Natural killer cell (primary cell): ENCODE data around the gene FABP6. TPM values are rescaled to one million over a fixed set of nuclear protein-coding genes. Genes with fewer than 3 reads are reported as not detected.

Experiments
- ATAC-seq, 3 donors: fragments of 150-1000 bp in 2 of 3; fragments of 200-7000 bp in 1 of 3; cut with Tn5 transposase; 1 replicate in 1 of 3; 2 replicates in 2 of 3; pipeline ENCODE4 v1.10.0; 2021; ENCODE audit warnings: mild to moderate bottlenecking in 2 of 3, moderate library complexity in 2 of 3
- DNase-seq, 2 donors: peaks; one replicate each; pipeline versions ENCODE4 v3.0.0 to v3.0.0-alpha.2; 2013 to 2021; ENCODE audit warnings: mixed read lengths in 1 of 2
- H3K27ac ChIP-seq: one replicate; pipeline ENCODE4 v1.5.1; 2013; ENCODE audit warnings: mild to moderate bottlenecking, low read length
- H3K27me3 ChIP-seq: one replicate; pipeline ENCODE4 v1.6.1; 2013; ENCODE audit warnings: low read length; ENCODE audit not compliant: control insufficient read depth, insufficient read depth
- H3K36me3 ChIP-seq: one replicate; pipeline ENCODE4 v1.6.1; 2013; ENCODE audit warnings: low read length; ENCODE audit not compliant: control insufficient read depth, insufficient read depth
- H3K4me1 ChIP-seq: one replicate; pipeline ENCODE4 v1.6.1; 2013; ENCODE audit warnings: low read length; ENCODE audit not compliant: control insufficient read depth, insufficient read depth
- H3K4me3 ChIP-seq: one replicate; pipeline ENCODE4 v1.5.1; 2013; ENCODE audit warnings: low read length
- H3K9me3 ChIP-seq: one replicate; pipeline ENCODE4 v1.6.1; 2013; ENCODE audit warnings: low read length; ENCODE audit not compliant: control insufficient read depth, insufficient read depth
- H3K27ac Mint-ChIP-seq, 2 donors: one replicate each; pipeline ENCODE4 v1.8.0; 2022; ENCODE audit warnings: mild to moderate bottlenecking in 2 of 2, mixed read lengths in 2 of 2, moderate library complexity in 1 of 2
- H3K27me3 Mint-ChIP-seq, 2 donors: one replicate each; pipeline ENCODE4 v1.8.0; 2022; ENCODE audit warnings: low read depth in 2 of 2, mixed read lengths in 2 of 2
- H3K36me3 Mint-ChIP-seq: one replicate; pipeline ENCODE4 v1.8.0; 2022; ENCODE audit warnings: mixed read lengths
- H3K4me1 Mint-ChIP-seq, 2 donors: one replicate each; pipeline ENCODE4 v1.8.0; 2022; ENCODE audit warnings: mixed read lengths in 2 of 2
- H3K4me3 Mint-ChIP-seq: one replicate; pipeline ENCODE4 v1.8.0; 2022; ENCODE audit warnings: mild to moderate bottlenecking, moderate library complexity, mixed read lengths
- H3K9me3 Mint-ChIP-seq, 2 donors: one replicate each; pipeline ENCODE4 v1.8.0; 2022; ENCODE audit warnings: mixed read lengths in 2 of 2
- CTCF ChIP-seq: fragments of 200-600 bp; IDR thresholded peaks from one replicate; pipeline ENCODE4 v1.8.0; 2022; ENCODE audit warnings: antibody characterized with exemption
- WGBS: methylation state at CpG from one replicate; pipeline ENCODE4 v1.1.7; 2013; ENCODE audit warnings: missing lambda C conversion rate; ENCODE audit not compliant: insufficient coverage; 5-methylcytosine and 5-hydroxymethylcytosine counted together
- intact Hi-C: fragments of 100-400 bp; cut with micrococcal nuclease; formaldehyde crosslinking; loops from one replicate; pipeline ENCODE4 v1.14.2; 2022
- total RNA-seq, 4 donors: library from RNA; stranded (reverse); fragments of 120-200 nt in 1 of 4; gene quantifications; one replicate each; pipeline versions ENCODE4 v1.2.3 to v1.2.4, GENCODE V29; 2013 to 2022

FABP6 gene
- total RNA-seq, 3 donors from 2014 or later (not counting 1 experiment from before 2014, with no cell fraction given): not detected

GRCh38 chr5:160260881-160261815 lies 31.8 kb downstream of the FABP6 start:
- Mint-ChIP-seq H3K9me3 (no peaks in the 10 kb centered on the region), H3K4me1 (peaks cover 29% of the 10 kb centered on the region in 2 donors), H3K4me3 (no peak overlapping the region), H3K27me3 (no peaks in the 10 kb centered on the region), H3K27ac (peak overlapping the region; percentile 14 to 63), H3K36me3 (no peaks in the 10 kb centered on the region)
- ATAC-seq (peak in 1 of 3 donors; percentile 39), DNase-seq (no peak)
- intact Hi-C loops: no loop called here
- Histone ChIP-seq H3K4me1 (peaks cover 25% of the 10 kb centered on the region), H3K27me3 (no peaks in the 10 kb centered on the region), H3K36me3 (no peaks in the 10 kb centered on the region), H3K9me3 (no peaks in the 10 kb centered on the region), H3K4me3 (no peak overlapping the region), H3K27ac (no peak overlapping the region)
- 37% methylated on average over 20 of the region's 22 CpGs for WGBS
- no peak for TF ChIP-seq CTCF

GRCh38 chr5:160262151-160263074 lies 33.1 kb downstream of the FABP6 start:
- 46% methylated on average over 16 of the region's 16 CpGs for WGBS
- intact Hi-C loops: no loop called here
- no peaks in the 10 kb centered on the region for H3K9me3 ChIP-seq
- no peak overlapping the region for H3K27ac ChIP-seq
- H3K27me3 Mint-ChIP-seq: no peaks in the 10 kb centered on the region
- H3K4me1 ChIP-seq: peaks cover 25% of the 10 kb centered on the region
- no peak overlapping the region for H3K4me3 ChIP-seq
- TF ChIP-seq CTCF: no peak
- DNase-seq (no peak), ATAC-seq (no peak)
- H3K27ac Mint-ChIP-seq: peak overlapping the region; percentile 67 to 70
- no peaks in the 10 kb centered on the region for H3K9me3 Mint-ChIP-seq
- no peak overlapping the region for H3K4me3 Mint-ChIP-seq
- H3K4me1 Mint-ChIP-seq: peaks cover 29% of the 10 kb centered on the region in 2 donors
- no peaks in the 10 kb centered on the region for H3K36me3 Mint-ChIP-seq
- H3K27me3 ChIP-seq: no peaks in the 10 kb centered on the region
- H3K36me3 ChIP-seq: no peaks in the 10 kb centered on the region

- peak overlapping the region; percentile 67 to 70 for H3K27ac Mint-ChIP-seq
- Histone ChIP-seq H3K36me3 (no peaks in the 10 kb centered on the region), H3K4me3 (no peak overlapping the region), H3K4me1 (peaks cover 30% of the 10 kb centered on the region), H3K27ac (no peak overlapping the region), H3K27me3 (no peaks in the 10 kb centered on the region), H3K9me3 (no peaks in the 10 kb centered on the region)
- 84% methylated on average over 4 of the region's 4 CpGs for WGBS
- DNase-seq (no peak), ATAC-seq (no peak)
- no peak overlapping the region for H3K4me3 Mint-ChIP-seq
- no peaks in the 10 kb centered on the region for H3K9me3 Mint-ChIP-seq
- intact Hi-C loops: no loop called here
- H3K36me3 Mint-ChIP-seq: no peaks in the 10 kb centered on the region
- no peaks in the 10 kb centered on the region for H3K27me3 Mint-ChIP-seq
- no peak for TF ChIP-seq CTCF
- H3K4me1 Mint-ChIP-seq: peaks cover 36 to 37% of the 10 kb centered on the region in 2 donors
These were observed 34.1 kb downstream of the FABP6 start for GRCh38 chr5:160263326-160263855.
